NCI-H1694 (cell line): ENCODE data around the gene TCEA2.
A peak's percentile ranks its signal among the peaks of the same experiment; 100 is the strongest.

ENCODE experiments used
- DNase-seq: peaks from one replicate; lab custom pipeline; 2025; lab: John Stamatoyannopoulos, UW

Gene TCEA2

DNA sequence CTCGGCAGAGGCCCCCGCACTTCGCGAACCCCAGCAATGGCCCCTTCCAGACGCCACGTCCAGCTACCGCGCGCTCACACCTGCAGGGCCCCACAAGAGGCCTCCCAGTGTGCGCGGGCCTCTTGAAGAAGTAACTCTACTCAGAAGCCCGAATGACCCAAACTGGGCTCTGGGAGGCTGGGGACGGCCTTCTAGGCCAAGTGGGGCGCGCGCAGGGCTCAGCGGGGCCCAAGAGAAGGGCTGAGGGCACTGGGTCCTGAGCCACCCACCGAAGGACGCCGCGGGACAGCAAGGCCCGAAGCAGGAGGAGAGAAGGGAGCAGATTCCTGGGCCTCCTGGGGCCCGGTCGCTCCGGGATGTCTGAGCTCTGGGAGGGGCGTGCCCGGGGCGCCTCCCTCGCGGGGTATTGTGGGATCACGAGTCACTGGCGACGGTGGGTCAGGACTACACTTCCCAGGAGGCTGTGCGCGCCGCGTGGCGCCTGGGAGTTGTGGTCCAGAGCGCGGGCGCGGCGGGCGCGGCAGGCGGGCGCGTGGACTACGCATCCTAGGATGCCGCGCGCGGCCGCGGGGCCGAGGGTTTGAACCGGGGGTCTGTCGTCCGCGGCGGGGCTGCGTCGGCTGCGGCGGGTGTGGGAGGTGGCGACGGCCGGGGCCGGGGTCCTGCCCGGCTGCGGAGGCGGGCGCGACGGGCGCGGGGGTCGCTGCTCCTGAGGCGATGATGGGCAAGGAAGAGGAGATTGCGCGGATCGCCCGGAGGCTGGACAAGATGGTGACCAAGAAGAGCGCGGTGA is at the start of gene TCEA2:
TCEA2 (plus strand) TSS at position 603 of the 793 bp plus-strand sequence; CDS start at position 718, 115 bp downstream.
- DNase-seq = peak; percentile 83

DNA sequence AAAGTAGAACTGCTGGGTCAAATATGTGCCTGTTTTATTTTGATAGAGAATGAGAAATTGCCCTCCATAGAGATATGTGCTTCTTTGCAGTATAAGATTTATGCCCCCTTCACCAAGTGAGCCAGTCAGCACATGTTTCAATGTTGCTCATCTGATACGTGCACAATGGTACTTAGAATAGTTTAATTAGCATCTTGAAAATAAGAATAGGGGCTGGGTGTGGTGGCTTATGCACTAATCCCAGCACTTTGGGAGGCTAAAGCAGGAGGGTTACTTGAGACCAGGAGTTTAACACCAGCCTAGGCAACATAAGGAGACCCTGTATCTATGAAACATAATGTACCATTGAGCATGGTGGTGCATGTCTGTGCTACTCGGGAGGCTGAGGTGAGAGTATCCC is 47.4 kb upstream of the TCEA2 start:
- no peak for DNase-seq

DNA sequence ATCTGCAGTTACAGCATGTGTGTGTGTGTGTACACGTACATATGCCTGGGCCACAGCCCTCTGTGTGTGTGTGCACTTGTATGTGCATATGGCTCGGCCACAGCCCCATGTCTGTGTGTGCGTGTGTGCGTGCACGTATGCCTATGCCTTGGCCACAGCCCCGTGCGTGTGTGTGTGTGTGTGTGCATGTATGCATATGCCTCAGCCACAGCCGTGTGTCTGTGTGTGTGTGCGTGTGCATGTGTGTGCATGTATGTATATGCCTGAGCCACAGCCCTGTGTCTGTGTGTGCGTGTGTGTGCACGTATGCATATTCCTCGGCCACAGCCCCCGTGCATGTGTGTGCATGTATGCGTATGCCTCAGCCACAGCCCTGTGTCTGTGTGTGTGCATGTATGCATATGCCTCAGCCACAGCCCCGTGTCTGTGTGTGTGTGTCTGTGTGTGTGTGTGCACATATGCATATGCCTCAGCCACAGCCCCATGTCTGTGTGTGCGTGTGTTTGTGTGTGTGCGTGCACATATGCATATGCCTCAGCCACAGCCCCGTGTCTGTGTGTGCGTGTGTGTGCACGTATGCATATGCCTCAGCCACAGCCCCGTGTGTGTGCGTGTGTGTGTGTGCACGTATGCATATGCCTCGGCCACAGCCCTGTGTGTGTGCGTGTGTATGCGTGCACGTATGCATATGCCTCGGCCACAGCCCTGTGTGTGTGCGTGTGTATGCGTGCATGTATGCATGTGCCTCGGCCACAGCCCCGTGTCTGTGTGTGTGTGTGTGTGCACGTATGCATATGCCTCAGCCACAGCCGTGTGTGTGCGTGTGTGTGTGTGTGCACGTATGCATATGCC is 41.6 kb upstream of the TCEA2 start:
- DNase-seq = no peak

DNA sequence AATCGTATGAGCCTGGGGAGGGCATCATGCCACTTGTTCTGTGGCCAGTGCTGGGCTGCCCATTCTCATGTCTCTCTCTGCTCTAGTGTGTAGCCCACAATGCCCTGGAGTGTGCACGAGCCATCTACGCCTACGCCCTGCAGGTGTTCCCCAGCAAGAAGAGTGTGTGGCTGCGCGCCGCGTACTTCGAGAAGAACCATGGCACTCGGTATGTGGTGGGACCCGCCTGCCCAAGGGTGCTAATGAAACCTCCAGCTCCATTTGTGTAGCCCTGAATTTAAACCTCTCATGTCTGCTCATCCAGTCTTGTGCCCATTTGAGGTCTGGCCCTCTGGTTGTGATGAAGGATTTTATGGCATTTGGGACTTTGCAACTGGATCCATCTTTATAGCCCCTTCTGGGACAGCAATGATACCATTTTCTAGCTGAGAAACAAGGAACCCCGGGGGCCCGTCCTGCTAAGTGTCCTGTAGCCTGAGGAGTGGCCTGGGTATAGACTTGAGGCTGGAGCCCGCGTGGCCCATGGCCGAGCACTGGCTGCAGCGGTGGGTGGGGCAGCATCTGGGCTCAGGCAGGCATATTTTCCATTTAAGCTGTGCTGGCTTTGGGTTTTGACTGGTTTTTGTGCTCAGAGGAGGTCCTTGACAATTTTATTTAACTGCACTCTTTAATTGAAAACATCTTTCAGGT is 40.2 kb upstream of the TCEA2 start:
- DNase-seq = no peak

DNA sequence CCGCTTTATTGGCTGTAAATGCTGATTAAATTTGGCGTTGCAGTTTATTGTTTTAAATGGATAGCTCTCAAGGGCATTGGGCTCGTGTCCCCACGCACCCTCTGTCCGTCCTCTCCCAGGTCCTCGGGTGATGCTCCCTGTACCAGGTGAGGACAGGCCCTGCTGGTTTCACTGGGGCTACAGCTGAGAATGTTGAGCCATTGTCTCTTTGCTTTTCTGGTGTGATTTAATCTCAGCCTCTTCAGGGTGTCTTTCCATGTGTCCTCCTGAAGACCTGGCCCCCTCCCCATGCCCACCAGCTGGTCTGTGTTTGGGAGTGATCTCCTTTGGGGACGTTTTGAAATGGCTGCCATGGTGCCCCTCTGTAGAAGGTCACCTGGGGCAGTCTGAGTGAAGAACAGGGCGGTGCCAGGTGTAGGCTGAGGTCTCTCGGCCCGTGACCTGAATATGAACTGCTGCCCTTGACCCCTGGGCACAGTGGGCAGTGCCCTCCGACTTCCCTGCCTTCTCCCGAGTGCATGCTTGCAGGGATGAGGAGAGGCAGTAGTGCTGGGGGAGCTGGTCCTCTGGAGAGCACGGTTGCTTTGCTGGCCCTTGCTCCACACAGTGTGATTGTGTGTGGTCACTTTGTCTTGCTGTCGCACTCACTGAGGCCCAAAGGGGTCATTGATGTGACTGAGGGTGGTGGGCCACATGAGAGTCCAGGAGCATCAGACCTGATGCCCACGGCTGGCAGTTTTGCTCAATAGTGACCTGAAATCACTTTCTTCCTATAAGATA is 39.4 kb upstream of the TCEA2 start:
- DNase-seq = no peak

DNA sequence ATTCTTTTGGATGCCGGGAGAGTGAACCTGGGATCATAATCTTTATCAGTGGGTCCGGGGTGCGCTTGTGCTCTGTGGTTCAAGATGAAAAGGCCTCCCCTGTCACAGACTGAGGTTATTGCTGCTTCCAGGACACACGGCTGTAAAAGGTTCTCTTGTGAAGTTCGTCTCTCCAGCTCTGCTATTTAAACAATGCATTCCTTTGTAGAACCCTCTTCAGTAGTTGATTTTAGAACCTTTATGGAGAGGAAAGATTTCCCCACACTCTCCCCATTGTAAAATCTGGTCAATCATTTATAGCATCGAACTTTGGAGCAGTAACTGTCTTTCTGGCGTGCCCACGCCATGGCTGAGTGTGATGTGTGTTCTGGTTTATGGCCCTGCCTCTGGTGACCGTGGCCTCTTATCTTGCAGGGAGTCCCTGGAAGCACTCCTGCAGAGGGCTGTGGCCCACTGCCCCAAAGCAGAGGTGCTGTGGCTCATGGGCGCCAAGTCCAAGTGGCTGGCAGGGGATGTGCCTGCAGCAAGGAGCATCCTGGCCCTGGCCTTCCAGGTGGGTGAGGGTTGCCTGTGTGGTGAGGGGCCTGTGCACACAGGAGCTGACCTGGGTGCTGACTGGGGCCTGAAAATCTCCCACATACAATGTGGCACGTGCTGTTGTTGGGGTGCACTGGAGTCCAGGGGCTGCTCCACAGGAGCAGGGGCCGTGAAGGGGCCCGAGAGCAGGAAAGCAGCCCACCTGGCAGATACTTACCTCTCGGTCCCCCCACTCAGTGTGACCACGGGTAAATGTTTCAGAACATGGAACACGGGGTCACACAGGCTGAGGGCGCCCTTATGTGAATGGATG is 38.6 kb upstream of the TCEA2 start:
- no peak for DNase-seq

DNA sequence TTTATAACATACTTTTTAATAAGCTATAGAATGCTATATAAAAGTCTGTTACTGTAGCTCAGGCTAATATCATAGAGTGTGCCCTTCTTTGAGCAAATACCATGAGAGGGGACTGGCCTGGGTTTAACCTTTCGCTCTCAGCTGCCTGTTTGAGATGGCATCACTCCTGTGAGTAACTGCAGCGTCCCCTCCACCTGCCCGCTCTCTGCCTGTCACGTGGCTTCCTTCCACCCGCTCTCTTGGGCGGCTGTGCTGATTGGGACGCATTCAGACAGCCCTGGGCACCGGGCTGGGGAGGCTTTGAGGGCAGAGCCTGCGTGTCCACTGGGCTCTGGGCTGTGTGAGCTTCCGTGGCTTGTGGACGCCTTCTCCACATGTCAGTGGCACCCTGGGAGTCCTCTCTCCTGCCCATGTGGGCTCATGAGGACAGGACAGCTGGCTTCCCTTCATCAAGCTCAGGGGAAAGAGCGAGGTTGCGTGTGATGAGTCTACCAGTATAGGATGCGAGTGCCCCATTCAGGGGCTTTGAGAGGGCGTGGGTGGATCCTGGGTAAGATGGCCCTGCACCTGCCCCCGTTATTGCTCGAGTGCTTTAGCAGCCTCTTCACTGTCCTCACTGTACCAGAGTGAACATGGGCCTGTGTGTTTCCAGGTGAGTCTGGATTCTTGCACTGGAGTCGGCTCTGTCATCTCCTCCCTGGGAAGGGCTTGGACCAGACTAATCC is 37.7 kb upstream of the TCEA2 start:
- DNase-seq = no peak

DNA sequence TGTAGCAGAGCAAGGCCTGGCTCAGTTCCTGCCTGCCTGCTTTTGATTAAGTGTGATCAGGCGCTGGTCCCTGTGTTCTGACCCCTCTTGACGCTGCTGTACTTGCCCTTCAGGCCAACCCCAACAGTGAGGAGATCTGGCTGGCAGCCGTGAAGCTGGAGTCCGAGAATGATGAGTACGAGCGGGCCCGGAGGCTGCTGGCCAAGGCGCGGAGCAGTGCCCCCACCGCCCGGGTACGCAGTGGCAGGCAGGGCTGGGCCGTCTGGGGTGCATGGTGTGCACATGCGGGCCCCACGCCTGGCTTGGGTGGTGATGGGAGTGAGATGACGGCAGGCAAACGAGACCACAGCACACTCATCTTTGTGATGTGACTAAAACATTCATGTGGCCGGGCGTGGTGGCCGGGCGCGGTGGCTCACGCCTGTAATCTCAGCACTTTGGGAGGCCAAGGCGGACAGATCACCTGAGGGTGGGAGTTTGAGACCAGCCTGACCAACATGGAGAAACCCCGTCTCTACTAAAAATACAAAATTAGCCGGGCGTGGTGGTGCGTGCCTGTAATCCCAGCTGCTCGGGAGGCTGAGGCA is 37.1 kb upstream of the TCEA2 start:
- no peak for DNase-seq

DNA sequence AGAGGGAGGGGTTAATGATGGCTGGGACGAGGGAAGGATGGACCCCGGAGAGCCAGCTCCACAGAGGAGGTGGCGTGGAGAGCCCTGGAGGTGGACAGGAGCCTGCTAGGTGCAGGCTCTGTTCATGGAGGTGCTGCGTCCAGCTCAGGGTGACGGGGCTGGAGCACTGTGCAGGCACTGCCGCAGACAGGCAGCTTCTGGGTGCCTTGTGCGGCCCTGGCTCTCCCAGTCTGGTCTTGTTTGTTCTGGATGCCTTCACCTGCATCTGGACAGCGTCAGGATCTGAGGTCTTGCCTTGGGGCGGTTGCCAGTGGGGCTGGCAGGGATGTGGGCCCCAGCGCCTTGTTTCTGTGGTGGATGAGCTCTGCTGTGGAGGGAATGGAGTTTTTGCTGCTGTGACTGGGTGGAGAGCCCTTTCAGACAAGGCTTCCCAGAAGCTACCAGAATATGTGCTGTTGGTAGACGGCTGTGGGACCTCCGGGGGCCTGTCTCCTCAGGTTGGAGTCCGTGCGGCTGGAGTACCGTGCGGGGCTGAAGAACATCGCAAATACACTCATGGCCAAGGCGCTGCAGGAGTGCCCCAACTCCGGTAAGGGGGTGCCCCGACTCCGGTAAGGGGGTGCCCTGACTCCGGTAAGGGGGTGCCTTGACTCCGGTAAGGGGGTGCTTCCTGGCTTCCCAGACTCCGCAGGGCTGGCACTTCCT is 34.9 kb upstream of the TCEA2 start:
- no peak for DNase-seq

DNA sequence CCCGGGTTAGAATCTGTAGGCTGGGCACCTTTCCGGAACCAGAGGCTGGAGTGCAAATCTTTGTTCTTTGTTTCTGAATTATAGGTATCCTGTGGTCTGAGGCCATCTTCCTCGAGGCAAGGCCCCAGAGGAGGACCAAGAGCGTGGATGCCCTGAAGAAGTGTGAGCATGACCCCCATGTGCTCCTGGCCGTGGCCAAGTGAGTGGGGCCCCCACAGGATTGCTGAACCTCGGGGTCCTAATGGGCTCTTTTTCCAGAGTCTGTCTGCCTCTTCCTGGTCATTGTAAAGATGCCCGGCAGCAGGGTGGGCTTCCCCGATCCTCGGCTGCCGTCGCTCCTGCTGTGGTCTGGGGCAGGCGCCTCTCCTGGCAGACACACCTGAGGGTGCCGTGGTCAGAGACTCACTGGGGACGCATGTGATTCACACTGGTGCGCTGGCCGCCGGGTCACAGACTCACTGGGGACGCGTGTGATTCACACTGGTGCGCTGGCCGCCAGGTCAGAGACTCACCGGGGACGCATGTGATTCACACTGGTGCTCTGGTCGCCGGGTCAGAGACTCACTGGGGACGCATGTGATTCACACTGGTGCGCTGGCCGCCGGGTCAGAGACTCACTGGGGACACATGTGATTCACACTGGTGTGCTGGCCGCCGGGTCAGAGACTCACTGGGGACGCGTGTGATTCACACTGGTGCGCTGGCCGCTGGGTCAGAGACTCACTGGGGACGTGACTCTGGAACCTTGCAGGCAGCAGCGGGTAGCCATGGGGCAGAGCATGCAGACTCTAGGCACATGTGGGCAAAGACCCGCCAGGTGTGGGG is 33.5 kb upstream of the TCEA2 start:
- DNase-seq = no peak

DNA sequence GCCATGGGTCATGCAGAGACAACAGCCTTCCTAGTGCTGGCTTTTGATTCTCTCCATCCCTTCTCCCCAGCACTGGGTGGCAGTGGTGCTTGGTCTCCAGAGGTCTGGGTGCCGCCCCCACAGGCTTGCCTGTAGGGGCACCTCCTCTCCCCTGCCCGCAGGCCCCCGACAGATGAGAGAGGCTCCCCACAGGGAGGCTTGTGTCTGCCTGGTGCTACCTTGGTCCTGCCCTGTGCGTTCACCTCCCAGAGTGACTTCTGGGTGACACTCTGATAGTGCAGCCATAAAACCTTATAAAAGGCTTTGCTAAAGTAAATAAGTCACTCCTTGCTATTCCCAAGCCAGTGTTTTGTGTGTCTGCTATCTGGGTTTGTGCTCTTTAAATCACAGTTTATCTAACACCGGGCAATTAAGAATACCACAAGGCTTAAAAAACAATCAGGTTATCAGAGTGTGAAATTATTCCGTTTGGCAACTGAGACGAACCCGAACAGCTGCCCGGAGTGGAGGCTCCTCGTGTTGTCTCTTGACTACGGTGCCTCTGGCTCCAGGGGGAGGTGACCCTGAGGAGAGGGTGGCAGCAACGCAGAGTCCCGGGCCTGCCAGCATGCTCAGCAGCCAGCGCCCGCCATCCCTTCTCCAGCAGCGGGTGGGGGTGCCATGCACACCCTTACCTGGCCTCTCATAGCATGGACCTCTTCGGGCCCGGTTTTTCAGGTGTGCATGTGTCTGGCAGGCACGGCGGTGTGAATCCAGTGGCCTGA is 32.4 kb upstream of the TCEA2 start:
- no peak for DNase-seq

DNA sequence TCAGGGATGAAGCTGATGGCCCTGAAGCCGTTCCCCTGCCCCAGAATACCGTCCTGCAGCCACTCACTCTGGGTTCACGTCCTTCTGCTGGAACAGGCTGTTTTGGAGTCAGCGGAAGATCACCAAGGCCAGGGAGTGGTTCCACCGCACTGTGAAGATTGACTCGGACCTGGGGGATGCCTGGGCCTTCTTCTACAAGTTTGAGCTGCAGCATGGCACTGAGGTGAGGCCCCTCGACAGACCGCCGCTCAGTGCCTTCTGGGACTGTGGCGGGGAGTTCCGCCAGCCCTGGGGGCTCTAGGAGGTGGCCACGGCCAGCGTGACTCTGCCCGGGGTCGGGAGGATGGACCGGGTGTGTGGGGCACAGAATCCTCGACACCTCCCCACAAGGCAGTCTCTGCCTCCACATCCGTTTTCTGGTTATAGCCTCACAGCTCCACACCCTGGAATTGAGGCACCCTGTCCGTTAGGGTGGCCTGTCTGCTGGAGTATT is 31.1 kb upstream of the TCEA2 start:
- DNase-seq = no peak

DNA sequence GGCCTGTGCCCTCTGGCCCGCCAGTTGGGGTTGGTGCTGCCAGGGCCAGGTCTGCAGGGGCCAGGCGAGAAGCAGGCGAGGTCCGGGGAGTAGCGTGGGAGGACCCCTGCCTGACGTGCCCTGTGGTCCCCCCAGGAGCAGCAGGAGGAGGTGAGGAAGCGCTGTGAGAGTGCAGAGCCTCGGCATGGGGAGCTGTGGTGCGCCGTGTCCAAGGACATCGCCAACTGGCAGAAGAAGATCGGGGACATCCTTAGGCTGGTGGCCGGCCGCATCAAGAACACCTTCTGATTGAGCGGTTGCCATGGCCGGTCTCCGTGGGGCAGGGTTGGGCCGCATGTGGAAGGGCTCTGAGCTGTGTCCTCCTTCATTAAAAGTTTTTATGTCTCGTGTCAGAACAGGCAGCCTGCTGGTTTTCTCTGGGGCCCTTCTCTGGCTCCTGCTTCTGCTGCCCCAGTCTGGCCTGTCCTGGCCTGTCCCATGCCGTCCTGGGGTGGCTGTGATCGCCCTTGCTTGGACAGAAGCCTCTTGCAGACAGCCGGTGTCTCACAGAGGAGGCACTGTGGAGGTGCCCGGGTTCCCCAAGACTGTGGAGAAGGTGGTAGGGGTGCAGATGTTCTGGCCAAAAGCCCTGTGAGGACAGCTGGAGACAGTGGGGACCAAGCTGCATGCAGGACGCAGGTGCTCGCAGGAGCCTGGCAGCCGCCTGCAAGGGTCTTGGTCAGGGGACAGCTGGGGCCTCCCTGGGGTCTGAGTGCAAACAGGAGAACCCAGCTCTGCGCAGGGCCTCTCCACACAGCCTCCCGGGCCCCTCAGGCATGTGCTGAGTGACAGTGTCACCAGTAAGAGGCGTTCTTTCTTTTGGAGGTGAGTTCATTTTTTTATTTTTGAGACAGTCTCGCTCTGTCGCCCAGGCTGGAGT is 30.0 kb upstream of the TCEA2 start:
- no peak for DNase-seq

DNA sequence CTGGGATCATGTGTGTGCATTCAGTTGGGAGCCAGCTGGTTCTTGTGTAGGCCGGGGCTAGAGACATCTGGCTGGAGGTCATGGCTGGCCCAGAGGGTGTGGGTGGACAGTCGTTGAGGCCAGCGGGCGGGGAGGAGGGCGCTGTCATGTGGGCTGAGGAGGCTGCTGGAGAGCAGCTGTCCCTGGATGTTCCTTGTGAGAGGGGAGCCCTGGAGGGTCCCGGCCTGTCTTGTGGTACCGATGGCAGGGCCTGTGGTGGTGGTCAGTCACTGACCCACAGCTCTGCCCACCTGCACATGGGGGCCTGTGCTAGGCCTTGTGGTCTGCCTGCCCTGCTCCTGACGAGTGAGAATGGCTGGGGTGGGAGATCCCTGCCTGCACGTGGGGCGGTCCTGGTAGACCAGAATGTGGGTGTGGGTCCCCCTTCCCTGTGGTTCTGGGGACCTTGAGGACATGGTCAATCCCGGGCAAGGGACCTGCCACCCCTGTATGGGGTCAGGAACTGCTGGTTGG is 29.0 kb upstream of the TCEA2 start:
- no peak for DNase-seq

DNA sequence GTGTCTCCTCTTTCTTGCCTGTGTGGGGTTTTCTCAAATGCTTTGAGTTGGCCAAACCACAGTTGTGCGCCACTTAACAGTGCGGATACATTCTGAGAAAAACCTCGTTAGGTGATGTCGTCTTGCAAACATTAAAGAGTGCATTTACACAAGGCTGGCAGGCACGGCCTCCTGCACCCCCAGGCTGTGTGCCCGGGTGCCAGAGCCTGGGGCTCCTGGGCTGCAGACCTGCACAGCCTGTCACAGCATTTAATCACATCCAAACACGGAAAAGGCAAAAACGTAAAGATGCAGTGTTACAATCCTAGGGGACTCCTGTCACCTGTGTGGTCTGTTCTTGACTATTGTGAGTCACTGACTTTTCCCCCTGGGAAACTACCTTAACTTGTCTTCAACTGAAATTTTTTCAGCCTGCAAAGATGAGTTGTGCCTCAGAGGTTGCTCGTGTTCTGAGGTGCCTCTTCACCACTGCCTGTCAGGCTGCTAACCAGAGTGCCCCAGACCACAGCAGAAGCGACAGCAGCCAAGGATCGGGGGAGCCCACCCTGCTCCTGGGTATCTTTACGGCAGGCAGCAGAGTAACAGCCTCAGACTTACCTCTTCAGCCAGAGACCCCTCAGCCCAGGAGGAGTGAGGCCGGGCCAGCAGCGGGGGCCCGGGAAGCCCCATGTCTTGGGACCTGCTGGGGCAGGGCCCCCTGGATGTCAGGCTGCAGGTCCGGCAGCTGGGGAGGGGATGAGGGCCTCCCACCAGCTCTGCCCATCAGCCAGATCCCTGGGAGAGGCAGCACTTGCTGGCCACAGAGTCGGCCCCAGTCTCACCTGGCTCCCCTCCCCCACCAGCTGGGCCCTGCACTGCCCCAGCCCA is 27.7 kb upstream of the TCEA2 start:
- no peak for DNase-seq
